Brain pericyte (primary cell): Measurements from ENCODE around the gene CCBE1.
"Not testable (repeated sequence)": the region's sequence is repeated elsewhere in the genome, so short reads cannot be mapped to it uniquely, and the experiment has no call there.

Experiments
- DNase-seq: peaks from one replicate; pipeline ENCODE4 v3.0.0-alpha.2; 2012; ENCODE audit warnings: low read depth, low spot score

CCBE1 gene

DNA sequence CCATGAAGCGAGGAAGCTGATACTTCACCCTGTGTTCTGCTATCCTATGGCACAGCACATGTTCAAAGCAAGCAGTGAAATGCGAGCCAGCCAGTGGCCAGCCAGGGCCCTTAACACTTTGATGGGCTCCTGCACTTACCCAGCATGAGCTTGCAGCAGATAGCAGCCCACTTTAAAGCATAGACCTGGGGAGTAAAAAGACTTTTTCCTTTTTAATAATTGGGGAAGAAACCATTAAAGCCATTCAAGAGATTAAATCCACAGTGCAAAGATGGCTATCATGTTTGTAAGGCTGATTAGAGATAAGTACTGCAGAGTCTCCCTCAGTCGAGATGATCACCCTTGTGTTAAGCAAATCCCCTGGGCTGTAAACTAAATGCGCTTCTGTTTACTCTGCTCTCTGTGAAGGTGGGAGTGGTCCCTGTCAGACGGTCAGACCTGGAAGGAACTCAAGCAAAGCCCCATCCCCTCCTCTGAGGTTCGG is 15.7 kb downstream of the CCBE1 start:
- no peak for DNase-seq

DNA sequence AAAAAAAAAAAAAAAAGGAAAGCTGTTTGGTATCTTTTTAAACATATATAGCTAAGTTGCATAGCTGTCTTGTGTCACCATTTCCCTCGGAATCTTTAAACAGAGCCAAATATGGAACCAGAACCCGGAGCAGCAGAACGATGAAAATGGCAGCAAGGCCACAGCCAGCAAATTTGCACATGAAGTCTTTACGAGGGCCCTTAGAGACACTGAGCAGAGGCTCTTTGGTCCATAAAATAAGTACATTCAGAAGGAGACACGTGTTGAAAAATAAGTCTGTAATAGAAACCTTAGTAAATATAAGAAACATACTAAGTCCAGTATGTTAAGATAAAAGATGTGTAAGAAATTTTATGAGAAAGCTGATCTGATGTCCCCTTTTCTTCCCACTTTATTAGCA is 16.2 kb downstream of the CCBE1 start:
- no peak for DNase-seq

DNA sequence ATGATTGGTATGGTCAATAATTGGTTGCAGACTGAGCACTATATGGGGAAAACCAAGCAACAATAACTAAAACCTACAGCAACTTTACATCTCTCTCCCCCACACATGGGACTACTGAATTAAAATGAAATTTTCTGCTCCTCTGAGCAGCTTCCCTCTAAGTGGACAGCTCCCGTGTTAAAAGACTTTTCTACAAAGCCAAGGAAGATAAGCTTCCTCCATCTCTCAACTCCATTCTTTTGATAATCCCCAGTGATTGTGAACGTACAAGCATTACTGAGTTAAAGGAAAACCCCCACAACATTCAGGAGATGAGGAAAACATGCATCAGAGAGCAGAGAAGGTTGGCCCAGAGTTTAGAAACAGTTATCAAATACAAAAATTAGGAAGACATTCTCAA is 21.9 kb downstream of the CCBE1 start:
- no peak for DNase-seq

DNA sequence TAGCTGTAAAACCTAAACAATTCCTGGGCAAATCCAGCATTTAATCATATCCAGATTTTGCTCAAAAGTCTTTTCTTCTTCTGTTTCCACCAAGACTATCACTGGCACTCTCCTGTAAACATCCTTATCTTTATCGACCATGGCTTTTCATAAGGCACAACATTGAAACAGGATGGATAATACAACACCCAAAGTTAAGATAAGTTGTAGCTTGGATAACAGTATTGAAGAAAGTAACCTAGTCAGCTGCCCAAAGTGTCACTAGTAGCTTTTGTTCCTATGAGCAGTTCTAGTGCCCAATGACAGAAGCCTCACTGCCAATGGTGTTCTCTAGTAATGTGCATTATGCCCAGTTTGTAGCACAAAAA is 22.3 kb downstream of the CCBE1 start:
- no peak for DNase-seq

DNA sequence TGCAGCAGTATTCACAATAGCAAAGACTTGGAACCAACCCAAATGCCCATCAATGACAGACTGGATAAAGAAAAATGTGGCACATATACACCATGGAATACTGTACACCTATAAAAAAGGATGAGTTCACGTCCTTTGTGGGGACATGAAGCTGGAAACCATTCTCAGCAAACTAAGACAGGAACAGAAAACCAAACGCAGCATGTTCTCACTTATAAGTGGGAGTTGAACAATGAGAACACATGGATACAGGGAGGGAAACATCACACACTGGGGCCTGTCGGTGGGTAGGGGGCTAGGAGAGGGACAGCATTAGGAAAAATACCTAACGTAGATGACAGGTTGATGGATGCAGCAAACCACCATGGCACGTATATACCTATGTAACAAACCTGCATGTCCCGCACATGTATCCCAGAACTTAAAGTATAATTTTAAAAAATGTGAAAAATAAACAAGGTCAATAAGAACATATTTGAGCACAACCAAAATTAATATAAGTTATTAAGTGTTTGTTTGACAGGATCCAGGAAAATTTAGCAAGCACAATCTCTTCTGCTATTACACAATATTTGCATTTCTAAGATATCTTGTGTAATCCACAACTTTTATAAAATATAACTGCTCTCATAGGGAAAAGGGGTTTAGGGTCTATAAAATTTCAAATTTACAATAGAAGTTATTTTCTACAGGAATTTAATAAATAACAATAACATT is 22.9 kb downstream of the CCBE1 start:
- no peak for DNase-seq

DNA sequence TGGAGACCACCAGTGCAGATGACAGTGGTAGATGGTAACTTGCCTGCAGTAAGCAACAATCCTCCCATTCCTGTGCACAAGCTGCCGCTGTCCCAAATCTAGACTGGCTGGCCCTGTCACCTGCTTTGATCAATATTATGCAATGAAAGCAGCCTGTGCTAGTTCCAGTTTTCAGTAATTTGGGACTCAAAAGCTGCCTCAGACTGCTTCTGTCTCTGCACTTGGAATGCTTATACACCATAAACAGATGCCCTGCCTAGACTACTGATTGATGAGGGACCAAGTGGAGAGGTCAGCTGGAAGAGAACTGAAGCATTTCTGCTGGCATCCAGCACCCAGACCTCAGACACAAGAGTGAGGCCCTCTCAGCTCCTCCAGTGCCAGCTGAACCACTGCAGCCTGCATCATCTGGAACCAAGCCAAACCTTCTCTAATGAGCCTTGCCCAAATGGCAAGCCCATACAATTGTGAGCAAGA is 24.9 kb downstream of the CCBE1 start:
- no peak for DNase-seq

DNA sequence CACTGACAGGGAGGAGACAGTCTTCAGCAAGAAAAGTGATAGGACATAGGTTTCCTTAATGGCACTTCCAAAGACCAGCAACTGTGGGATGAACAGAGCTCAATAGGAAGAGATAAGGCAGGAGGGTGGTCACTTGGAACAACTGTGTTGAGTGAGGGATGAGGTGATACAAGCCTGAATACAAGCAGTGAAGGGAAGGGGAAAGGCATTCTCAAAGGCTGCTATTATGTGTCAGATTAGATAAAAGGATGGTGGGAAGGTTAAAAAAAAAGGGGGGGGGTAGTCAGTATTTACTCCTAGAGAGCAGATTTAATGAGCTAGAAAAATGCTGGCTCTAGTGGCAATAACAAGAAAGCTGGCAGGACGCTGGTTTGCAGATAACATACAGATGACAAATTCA is 25.7 kb downstream of the CCBE1 start:
- DNase-seq = no peak

DNA sequence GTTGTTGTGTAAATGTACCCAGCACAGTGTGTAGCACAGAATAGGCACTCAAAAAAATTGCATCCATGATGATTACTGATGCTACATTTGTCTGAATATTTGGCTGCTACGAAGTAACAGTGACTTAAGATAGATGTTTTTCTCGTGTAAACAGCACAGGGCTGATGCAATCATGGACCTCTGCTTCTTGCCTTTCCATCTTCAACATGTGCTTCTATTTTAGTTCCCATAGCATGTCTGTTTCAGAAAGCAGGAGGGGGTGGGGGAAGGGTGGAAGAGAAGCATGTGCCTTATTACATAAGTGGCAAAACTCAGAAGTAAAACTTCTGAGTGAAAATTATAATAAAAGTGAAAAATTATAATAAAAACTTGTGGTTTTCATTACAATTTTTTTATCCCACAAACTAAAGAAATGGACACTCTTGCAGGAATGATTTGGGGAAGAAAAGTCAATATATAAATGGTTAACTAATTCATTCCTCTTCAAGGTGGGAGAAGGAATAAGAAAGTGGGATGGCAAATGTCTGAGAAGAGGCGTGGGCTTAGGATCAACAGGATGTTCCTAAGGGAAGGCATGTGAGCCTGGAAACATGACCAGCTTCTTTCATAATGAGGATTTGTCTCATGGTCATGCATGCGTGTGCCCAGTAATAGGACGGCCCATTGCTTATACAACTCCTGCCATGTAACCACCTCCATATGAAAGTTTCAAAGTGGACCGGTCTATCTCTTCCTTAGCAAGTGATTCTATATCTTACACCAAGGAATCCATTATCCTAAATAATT is 27.2 kb downstream of the CCBE1 start:
- DNase-seq = no peak

DNA sequence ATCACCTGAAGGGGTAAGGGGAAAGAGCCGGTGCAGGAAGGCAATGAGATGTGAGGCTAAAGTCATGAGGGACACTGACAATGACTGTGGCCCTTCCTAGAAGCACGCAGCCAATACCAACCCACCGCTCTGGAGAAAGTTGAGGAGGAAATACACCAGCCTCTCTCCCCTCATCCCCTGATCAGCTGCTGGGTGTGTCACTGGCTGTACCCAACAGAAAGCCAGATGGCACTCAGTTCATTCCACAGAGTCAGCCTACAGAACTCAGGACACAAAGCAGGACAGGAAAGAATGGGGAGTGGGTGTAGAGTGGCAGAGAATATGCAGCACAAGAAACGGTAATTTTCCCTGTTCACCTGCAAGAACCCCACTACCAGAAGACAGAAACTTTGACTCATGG is 29.7 kb downstream of the CCBE1 start:
- DNase-seq = no peak

DNA sequence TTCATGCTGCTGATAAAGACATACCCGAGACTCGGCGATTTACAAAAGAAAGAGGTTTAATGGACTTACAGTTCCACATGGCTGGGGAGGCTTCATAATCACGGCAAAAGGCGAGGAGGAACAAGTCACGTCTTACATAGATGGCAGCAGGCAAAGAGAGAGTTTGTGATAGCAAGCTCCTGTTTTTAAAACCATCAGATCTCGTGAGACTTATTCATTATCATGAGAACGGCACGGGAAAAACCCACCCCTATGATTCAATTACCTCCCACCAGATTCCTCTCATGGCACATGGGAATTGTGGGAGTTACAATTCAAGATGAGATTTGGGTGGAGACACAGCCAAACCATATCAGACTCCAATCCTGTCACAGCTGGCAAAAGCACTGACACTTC is 31.2 kb downstream of the CCBE1 start:
- DNase-seq = not testable (repeated sequence)

DNA sequence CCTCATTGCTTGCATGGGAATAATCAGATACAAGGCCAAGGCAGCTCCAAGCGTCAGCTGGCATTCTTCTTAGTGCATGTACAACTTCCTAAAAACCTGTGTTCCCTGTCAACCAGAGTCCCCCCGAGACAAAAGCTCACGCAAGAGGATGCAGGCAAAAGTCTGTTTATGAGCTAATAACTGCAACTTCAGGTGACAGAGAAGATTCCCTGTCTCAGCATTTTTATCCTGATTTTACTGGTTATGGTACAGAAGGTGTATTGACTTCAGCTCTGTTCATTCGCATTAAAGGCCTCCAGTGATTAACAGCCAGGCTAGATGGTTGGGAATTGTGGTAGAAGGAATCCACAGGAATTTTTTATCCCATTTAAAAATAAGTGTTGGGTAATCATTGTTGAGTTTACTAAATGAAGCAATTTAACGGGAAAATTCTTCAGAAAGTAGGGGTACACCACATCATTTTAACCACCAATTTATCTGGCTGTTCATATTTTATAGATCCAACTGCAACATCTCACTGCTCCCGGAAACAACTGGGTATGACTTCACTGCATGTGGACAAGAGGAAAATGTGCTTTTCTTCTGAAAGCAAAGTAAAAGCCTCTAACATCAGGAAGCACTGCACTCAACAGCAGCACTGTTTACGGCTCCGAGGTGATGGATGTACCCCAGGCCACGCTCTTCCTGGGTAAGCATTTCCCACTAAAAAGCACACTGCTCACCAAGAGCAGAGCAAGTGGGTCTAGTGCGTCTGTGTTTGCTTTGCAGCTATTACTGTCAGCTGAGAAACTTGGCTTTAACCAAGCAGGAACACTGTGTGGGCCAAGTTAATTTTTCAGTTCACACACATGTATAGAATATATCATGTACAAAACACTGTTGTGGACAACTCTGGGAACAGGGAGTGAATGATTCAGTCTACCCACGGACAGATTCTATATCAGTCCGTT is 31.9 kb downstream of the CCBE1 start:
- DNase-seq = no peak

DNA sequence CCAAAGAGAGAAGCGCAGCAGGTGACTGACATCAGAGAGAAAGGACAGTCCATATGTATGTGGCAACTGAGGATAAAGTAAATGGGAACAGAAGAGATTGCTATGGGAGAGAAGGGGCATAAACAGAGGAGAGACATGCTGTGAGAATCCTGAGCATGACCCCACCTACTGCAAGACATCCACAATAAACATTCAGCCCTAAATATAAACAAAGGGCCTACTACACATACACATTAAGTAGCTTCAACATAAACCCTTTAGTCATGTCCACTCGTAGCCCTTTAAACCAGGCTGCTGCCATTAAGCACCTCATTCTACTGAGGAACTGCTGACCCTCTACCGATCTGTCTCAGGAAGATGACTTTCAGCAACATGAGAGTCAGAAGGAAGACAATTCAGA is 32.9 kb downstream of the CCBE1 start:
- DNase-seq = no peak

DNA sequence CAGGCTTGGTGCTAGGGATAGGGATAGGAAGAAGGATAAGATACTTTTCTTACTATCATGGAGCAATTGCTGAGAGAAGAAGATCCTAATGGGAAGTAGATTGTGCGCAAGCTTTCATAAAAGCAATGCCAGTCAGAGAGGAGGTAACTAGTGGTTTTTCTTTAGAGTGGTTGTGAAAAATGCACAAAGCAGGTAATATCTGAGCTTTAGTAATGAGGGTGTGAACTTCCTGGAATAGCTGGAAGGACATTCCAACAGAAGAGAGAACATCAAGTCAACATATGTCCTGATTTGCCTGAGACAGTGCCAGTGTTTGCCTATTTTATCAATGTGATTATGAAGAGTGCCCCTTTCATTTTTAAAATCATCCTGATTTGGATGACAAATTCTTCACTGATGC is 34.1 kb downstream of the CCBE1 start:
- DNase-seq = no peak

DNA sequence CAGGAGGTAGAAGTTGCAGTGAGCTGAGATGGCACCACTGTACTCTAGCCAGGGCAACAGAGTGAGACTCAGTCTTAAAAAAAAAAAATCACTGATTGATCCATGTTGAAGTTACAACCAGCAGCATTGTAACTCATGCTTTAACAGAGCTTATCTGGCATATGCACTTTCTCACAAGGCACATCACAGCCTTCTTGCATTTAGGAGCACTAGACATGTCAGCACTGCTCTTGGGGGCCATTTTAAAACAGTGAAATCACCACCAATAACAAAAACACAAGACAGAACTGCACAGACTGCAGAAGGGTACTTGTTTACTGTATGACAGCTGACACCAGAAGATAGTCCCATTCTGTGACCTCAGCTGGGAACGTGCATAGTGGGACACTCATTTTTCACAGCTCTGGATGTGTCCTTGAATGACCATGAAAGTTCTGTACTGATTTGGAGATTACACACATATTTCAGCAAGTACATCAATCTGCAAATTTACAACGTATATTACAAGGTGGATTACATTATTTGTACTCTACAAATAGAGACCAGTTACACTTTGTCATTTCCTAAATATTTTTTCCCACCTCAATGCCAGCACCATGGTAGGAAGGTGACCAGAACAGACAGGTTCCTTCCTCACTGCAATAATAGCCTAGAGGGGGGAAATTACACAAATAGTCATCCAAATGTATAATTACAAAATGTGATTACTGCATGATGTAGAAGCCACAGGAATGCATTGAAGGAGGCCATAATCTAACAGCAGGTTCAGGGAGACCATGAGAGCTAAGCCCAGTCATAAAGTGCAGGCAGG is 35.1 kb downstream of the CCBE1 start:
- DNase-seq = no peak

DNA sequence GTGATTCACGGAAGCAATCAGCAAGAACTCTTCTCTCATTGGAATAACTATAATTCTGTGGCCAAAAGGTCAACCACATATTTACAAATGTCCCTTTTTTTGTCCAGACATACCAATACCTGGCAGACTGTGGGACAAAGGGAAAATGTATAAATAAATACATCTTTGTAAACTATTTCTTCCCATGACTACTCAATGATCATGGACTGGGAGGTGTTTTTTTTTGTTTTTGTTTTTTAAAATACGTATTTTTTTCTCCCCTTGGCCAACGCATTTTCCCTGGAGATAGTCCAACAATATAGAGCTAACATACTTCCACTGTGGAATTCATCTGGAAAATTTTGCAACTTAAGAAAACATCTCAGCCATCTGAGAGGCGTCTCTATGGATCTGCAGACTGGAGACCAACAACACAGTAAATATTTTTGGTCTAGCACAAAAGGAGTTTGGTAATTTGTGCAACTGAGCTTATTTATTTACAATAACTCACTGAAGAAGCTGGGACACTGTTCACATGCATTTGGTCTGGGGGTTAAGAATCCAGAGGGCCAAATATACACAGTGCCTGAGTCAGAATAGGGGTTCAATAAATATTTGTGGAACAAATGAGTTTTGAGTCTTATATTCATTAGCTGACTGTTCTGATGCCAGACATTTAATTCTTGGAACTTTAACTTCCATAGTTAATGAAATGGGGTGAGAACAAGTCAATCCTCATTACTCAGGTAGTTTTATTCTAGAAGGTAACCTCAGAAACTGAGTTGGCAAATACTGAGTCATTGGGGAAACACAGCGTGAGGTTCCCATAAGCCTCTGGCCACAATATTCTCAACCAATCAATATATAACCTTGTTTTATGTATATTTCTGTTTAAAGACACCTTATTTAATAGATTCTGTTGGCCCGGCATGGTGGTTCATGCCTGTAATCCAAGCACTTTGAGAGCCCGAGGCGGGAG is 36.2 kb downstream of the CCBE1 start:
- DNase-seq = no peak

DNA sequence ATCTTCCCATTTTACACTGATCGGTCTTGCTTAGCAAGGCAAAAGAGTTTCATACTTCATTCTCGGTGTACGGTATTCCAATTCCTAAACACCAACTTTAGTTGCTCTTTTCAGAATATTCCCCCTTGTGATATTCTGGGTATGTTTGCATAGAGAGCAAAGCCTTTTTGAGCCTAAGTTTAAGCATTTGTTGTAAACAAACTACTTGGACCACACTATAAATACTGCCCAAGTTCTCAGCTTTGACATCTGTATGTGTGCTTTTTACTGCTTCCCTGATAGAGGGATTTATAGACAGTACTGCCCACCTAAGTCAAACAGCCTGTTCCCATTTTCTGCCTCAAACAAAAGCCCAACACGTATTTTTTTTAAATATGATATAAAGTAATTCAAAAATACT is 36.9 kb downstream of the CCBE1 start:
- no peak for DNase-seq

DNA sequence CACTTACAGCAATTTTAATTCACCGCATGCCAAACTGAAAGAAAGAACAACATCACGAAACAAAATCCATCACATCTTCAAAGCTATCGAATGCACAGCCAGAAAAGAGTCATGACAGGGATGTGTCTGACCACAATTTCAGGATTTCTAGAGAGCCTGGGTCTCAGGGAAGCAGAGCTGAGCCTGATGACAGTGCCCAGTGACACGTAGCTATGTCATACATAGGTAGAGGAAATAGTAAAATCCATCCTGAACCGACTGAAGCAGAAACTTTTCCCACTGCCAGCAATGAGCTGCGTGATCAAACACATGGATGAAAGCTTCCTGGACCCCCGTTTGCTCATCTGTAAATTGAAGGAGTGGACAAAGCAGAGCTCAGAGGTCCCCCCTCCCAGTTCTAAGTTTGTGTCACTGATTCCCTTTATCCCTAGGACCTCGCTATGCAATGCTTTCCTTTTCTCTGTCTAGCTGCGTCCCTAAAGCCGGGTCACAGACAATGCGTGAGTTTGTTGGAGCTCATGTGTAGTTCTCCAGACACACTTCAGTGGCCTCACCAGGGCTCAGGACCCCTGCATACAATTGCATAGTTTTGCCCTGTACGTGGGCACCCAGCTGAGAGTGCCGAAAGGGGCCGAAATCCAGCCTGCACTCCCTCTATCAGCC is 37.6 kb downstream of the CCBE1 start:
- no peak for DNase-seq

DNA sequence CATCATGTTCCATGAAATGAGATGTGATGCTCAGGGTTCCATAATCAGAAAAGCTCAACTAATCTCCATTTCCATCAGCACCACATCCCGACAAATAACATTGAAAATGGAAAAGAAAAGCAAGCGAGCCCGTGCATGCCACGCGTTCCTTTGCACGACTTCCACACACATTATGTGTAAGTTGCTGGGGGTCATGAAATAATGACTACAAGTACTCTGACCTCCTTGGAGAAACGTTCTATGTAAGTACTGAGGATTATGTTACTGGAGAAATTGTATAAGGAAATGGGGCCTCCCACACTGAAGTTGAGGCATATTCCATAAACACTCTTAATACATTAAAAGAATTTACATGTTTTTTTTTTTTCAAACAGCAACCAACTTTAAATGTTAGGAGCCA is 38.3 kb downstream of the CCBE1 start:
- DNase-seq = no peak

DNA sequence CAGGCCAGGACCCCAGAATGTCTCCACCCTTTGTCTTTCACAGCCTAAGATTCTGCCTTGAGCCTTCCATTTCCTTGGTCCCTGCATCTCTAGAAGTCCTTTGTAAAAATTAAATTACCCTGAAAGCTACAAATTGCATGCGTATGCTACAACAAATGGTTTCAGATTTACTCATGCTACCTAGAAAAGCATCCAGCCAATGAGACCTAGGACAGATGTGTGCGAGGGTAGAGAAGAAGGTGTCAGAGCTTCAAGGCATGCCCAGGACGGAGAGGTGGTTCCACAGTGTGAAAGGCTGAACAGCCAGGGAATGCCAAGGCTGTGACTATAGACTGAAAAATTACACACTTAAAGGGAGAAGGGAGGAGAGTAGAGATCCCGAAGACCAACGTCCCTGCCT is 40.2 kb downstream of the CCBE1 start:
- no peak for DNase-seq
